H1 (cell line): ENCODE results near the gene HYCC1.

Source experiments
- CTCF ChIP-seq, 3 experiments: IDR thresholded peaks; 1 replicate in 2 of 3; 2 replicates in 1 of 3; pipeline versions ENCODE4 v1.5.1 to v1.6.1; 2011; ENCODE audit warnings: low read length in 3 of 3, mild to moderate bottlenecking in 3 of 3, inconsistent platforms in 2 of 3, low read depth in 1 of 3, moderate library complexity in 1 of 3; ENCODE audit not compliant: insufficient read depth in 1 of 3; ENCODE audit errors: control extremely low read depth in 1 of 3
- EP300 ChIP-seq, 2 experiments: IDR thresholded peaks; 1 replicate in 1 of 2; 2 replicates in 1 of 2; pipeline ENCODE4 v1.6.1; 2011 to 2012; ENCODE audit warnings: low read depth in 2 of 2, low read length in 2 of 2, mild to moderate bottlenecking in 2 of 2, borderline replicate concordance in 1 of 2, inconsistent platforms in 1 of 2, moderate library complexity in 1 of 2
- HDAC6 ChIP-seq: IDR thresholded peaks from one replicate; pipeline ENCODE4 v1.7.1; 2012; ENCODE audit warnings: low read depth, mild to moderate bottlenecking, inconsistent platforms, low read length, moderate library complexity
- POLR2A ChIP-seq, 2 experiments: IDR thresholded peaks; 1 replicate in 1 of 2; 2 replicates in 1 of 2; pipeline ENCODE4 v1.6.1; 2011; ENCODE audit warnings: low read depth in 2 of 2, low read length in 2 of 2, mild to moderate bottlenecking in 2 of 2; ENCODE audit errors: control extremely low read depth in 1 of 2
- RAD21 ChIP-seq, 2 experiments: IDR thresholded peaks in 1 of 2; conservative IDR thresholded peaks in 1 of 2; 2 replicates each; pipeline ENCODE4 v1.6.1; 2011; ENCODE audit warnings: low read depth in 2 of 2, low read length in 2 of 2, improper control_type of control experiment in 1 of 2, inconsistent platforms in 1 of 2, mild to moderate bottlenecking in 1 of 2, moderate library complexity in 1 of 2
- SIN3A ChIP-seq, 2 experiments: IDR thresholded peaks in 1 of 2; conservative IDR thresholded peaks in 1 of 2; 2 replicates each; pipeline ENCODE4 v1.6.1; 2011 to 2012; ENCODE audit warnings: low read length in 2 of 2, improper control_type of control experiment in 1 of 2, low read depth in 1 of 2, mild to moderate bottlenecking in 1 of 2
- TAF1 ChIP-seq: IDR thresholded peaks from 2 replicates; pipeline ENCODE4 v1.6.1; 2011; ENCODE audit warnings: mild to moderate bottlenecking, low read depth, low read length
- TF ChIP-seq, protein P1 (sequence below): IDR thresholded peaks from 2 replicates; pipeline ENCODE4 v1.6.1; 2012; ENCODE audit warnings: low read length, inconsistent platforms

- TF ChIP-seq, protein P1, sequence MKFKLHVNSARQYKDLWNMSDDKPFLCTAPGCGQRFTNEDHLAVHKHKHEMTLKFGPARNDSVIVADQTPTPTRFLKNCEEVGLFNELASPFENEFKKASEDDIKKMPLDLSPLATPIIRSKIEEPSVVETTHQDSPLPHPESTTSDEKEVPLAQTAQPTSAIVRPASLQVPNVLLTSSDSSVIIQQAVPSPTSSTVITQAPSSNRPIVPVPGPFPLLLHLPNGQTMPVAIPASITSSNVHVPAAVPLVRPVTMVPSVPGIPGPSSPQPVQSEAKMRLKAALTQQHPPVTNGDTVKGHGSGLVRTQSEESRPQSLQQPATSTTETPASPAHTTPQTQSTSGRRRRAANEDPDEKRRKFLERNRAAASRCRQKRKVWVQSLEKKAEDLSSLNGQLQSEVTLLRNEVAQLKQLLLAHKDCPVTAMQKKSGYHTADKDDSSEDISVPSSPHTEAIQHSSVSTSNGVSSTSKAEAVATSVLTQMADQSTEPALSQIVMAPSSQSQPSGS, result no peak
- TF ChIP-seq RAD21 (IDR thresholded peaks at IDR 0.05 in 1 of 2, conservative IDR thresholded peaks at IDR 0.05 in 1 of 2; ENCODE audit: low read depth in 2 of 2, low read length in 2 of 2) (no peak; a peak in 1 of 4 replicates), CTCF (IDR thresholded peaks at IDR 0.05; ENCODE audit: control extremely low read depth in 1 of 3, insufficient read depth in 1 of 3, low read depth in 1 of 3, low read length in 3 of 3) (no peak), SIN3A (conservative IDR thresholded peaks at IDR 0.05 in 1 of 2, IDR thresholded peaks at IDR 0.05 in 1 of 2; ENCODE audit: low read depth in 1 of 2, low read length in 2 of 2) (no peak), EP300 (IDR thresholded peaks at IDR 0.05; ENCODE audit: borderline replicate concordance in 1 of 2, low read depth in 2 of 2, low read length in 2 of 2) (no peak), TAF1 (no peak), POLR2A (IDR thresholded peaks at IDR 0.05; ENCODE audit: control extremely low read depth in 1 of 2, low read depth in 2 of 2, low read length in 2 of 2) (no peak), HDAC6 (no peak)
Measured at GRCh38 chr7:22979251-22979650, 34.7 kb downstream of the HYCC1 start.
